A549 treated with ZK216348 at 1 μM for 4 hours (cell line): Measurements from ENCODE around the gene KCTD5. TPM values are rescaled to one million over a fixed set of nuclear protein-coding genes. Genes with fewer than 3 reads are reported as not detected.

Source experiments
- total RNA-seq: library from RNA; stranded (reverse); fragments of 200-300 nt; extraction: Qiagen RNA extraction; gene quantifications from 5 replicates; pipeline ENCODE4 v1.2.3, GENCODE V29; 2022; ENCODE audit warnings: low read depth

KCTD5 gene
- 31.5 to 44.6 TPM (median 42.6 TPM) in 5 replicates for total RNA-seq

GRCh38 chr16:2682209-2683021 lies at the start of gene KCTD5:
TSS of gene KCTD5 (plus strand) at chr16:2682523. CDS start at chr16:2682549, 26 bp downstream.

GRCh38 chr16:2720064-2720457 lies 37.7 kb downstream of the KCTD5 start, which contains the start of gene PRSS27:
TSS of gene PRSS27 (minus strand) at chr16:2720224. CDS start at chr16:2720160, 64 bp downstream.

GRCh38 chr16:2752035-2752849 lies 69.9 kb downstream of the KCTD5 start, which contains the start of gene SRRM2:
TSS of gene SRRM2 (plus strand) at chr16:2752638. CDS start at chr16:2756365, 3,727 bp downstream.

Other genes with a start within 250 kb of the KCTD5 start
- 12.6 to 24.4 TPM (median 21.2 TPM) in 5 replicates for gene TEDC2, start 222.4 kb upstream of the KCTD5 start, total RNA-seq
- gene NTN3, start 211.2 kb upstream of the KCTD5 start, total RNA-seq: 0.12 TPM in 1 of 5 replicates, not detected in the others
- gene TBC1D24, start 207.4 kb upstream of the KCTD5 start, total RNA-seq: 5.1 to 8.9 TPM (median 8.5 TPM) in 5 replicates
- gene ATP6V0C, start 168.6 kb upstream of the KCTD5 start, total RNA-seq: 125 to 283 TPM (median 245 TPM) in 5 replicates
- 10.2 to 28.8 TPM (median 27.7 TPM) in 5 replicates for gene AMDHD2, start 162.2 kb upstream of the KCTD5 start, total RNA-seq
- not detected in 5 replicates for gene CEMP1, start 151.1 kb upstream of the KCTD5 start, total RNA-seq
- gene PDPK1, start 144.5 kb upstream of the KCTD5 start, total RNA-seq: 22.0 to 25.6 TPM (median 22.4 TPM) in 5 replicates
- 1.0 to 2.2 TPM (median 1.8 TPM) in 5 replicates for gene PRSS27, start 37.7 kb downstream of the KCTD5 start, total RNA-seq
- 263 to 471 TPM (median 435 TPM) in 5 replicates for gene SRRM2, start 70.1 kb downstream of the KCTD5 start, total RNA-seq
- gene ELOB, start 94.8 kb downstream of the KCTD5 start, total RNA-seq: 390 to 513 TPM (median 475 TPM) in 5 replicates
- gene PRSS33, start 105.0 kb downstream of the KCTD5 start, total RNA-seq: not detected in 5 replicates
- gene PRSS41, start 115.9 kb downstream of the KCTD5 start, total RNA-seq: not detected in 5 replicates
- gene PRSS21, start 134.7 kb downstream of the KCTD5 start, total RNA-seq: not detected in 5 replicates
- gene ZG16B, start 147.8 kb downstream of the KCTD5 start, total RNA-seq: 0.54 to 1.1 TPM (median 1.0 TPM) in 5 replicates
- gene PRSS22, start 175.6 kb downstream of the KCTD5 start, total RNA-seq: 1.0 to 2.5 TPM (median 1.6 TPM) in 5 replicates
- 34.4 to 57.2 TPM (median 48.8 TPM) in 5 replicates for gene FLYWCH2, start 200.7 kb downstream of the KCTD5 start, total RNA-seq
- gene FLYWCH1, start 229.4 kb downstream of the KCTD5 start, total RNA-seq: 15.9 to 31.8 TPM (median 26.8 TPM) in 5 replicates